Breast epithelium (tissue), 4 donors: ENCODE results near the gene PRRC2B. TPM values are rescaled to one million over a fixed set of nuclear protein-coding genes. Genes with fewer than 3 reads are reported as not detected.
A peak's percentile ranks its signal among the peaks of the same experiment; 100 is the strongest.
"Not testable (repeated sequence)": the region's sequence is repeated elsewhere in the genome, so short reads cannot be mapped to it uniquely, and the experiment has no call there.

ENCODE experiments used
- DNase-seq, 2 donors: peaks; one replicate each; pipeline ENCODE4 v3.0.0-alpha.2; 2019; ENCODE audit warnings: low spot score in 2 of 2
- H3K27ac ChIP-seq, 2 donors: fragments of 200-600 bp; sonication (generic) in 1 of 2; one replicate each; pipeline ENCODE4 v1.5.1; 2016 to 2019; ENCODE audit warnings: mild to moderate bottlenecking in 1 of 2
- H3K27me3 ChIP-seq, 2 donors: fragments of 200-600 bp; sonication (generic) in 1 of 2; one replicate each; pipeline versions ENCODE4 v1.5.1 to v1.6.0; 2017 to 2019; ENCODE audit warnings: control low read depth in 1 of 2, mild to moderate bottlenecking in 1 of 2
- H3K36me3 ChIP-seq: fragments of 200-600 bp; one replicate; pipeline ENCODE4 v1.5.1; 2019
- H3K4me1 ChIP-seq, 2 donors: fragments of 200-600 bp; sonication (generic); one replicate each; pipeline ENCODE4 v1.5.1; 2016 to 2019; ENCODE audit warnings: control low read depth in 1 of 2
- H3K4me3 ChIP-seq, 3 donors: fragments of 200-600 bp; sonication (generic); 1 replicate in 2 of 3; 2 replicates in 1 of 3; pipeline ENCODE4 v1.5.1; 2016 to 2019; ENCODE audit warnings: mild to moderate bottlenecking in 3 of 3, moderate library complexity in 2 of 3
- H3K9me3 ChIP-seq, 2 donors: fragments of 200-600 bp; sonication (generic) in 1 of 2; one replicate each; pipeline ENCODE4 v1.5.1; 2016 to 2019; ENCODE audit warnings: control low read depth in 1 of 2
- POLR2A ChIP-seq: fragments of 450-650 bp; IDR thresholded peaks from one replicate; pipeline ENCODE4 v1.6.1; 2016; ENCODE audit warnings: antibody characterized with exemption, mild to moderate bottlenecking, moderate library complexity
- POLR2AphosphoS5 ChIP-seq, 3 donors: sonication (generic); formaldehyde crosslinking; IDR thresholded peaks; one replicate each; pipeline ENCODE4 v1.6.1; 2017; ENCODE audit warnings: antibody characterized with exemption in 3 of 3
- intact Hi-C: fragments of 100-400 bp; cut with DNase I; formaldehyde crosslinking; loops from one replicate; pipeline ENCODE4 v1.15.1; 2023; ENCODE audit warnings: low total_unique reads
- total RNA-seq, 3 donors: library from RNA; depleted of rRNA; stranded (reverse); fragments of >200 nt; gene quantifications; one replicate each; pipeline ENCODE4 v1.1.0, GENCODE V29; 2016
- TF ChIP-seq, protein P1 (sequence below), 3 donors: fragments of 450-650 bp; IDR thresholded peaks; one replicate each; pipeline ENCODE4 v1.5.1; 2016 to 2017; ENCODE audit warnings: antibody characterized with exemption in 3 of 3, mild to moderate bottlenecking in 3 of 3, moderate library complexity in 3 of 3

Gene PRRC2B
- total RNA-seq, 3 donors from 2014 or later = 95.9 to 143 (median 102) TPM

DNA sequence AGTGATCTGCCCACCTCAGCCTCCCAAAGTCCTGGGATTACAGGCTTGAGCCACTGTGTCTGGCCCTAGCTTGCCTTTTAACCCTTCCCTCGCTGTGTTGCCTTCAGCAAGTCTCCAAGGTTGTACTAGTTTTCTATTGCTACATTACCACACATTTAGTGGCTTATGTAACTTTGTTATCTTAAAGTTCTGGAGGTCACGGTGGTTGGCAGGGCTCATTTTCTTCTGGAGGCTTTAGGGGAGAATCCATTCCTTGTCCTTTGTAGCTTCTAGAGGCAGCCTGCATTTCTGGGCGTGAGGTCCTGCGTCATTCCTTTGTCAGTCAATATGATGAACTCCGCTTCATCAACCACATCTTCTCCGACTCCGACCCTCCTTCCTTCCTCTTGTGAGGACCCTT, 2.9 kb upstream of the PRRC2B start:
- intact Hi-C loops = loop anchor here (10.0 kb wide), 1 partner anchor 84 kb away; no protein-coding TSS in a partner anchor
- Histone ChIP-seq H3K36me3 (no peaks in the 10 kb centered on the region), H3K27me3 (no peaks in the 10 kb centered on the region)

DNA sequence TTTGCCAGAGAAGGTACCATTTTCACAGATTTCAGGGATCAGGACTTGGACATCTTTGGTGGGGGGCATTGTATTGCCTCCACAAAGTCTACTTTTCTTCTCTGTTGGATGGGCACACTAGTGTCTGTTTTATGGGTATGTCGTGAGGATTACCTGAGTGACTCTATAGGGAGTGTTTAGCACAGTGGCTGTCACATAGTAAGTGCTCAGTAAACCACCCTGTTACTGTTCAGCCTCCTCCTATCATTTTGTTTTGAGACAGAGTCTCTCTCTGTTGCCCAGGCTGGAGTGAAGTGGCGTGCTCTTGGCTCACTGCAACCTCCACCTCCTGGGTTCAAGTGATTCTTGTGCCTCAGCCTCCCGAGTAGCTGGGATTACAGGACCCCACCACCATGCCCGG, 2.4 kb upstream of the PRRC2B start:
- DNase-seq = no peak
- H3K27ac ChIP-seq = no peak overlapping the region
- TF ChIP-seq, protein P1, sequence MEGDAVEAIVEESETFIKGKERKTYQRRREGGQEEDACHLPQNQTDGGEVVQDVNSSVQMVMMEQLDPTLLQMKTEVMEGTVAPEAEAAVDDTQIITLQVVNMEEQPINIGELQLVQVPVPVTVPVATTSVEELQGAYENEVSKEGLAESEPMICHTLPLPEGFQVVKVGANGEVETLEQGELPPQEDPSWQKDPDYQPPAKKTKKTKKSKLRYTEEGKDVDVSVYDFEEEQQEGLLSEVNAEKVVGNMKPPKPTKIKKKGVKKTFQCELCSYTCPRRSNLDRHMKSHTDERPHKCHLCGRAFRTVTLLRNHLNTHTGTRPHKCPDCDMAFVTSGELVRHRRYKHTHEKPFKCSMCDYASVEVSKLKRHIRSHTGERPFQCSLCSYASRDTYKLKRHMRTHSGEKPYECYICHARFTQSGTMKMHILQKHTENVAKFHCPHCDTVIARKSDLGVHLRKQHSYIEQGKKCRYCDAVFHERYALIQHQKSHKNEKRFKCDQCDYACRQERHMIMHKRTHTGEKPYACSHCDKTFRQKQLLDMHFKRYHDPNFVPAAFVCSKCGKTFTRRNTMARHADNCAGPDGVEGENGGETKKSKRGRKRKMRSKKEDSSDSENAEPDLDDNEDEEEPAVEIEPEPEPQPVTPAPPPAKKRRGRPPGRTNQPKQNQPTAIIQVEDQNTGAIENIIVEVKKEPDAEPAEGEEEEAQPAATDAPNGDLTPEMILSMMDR (IDR thresholded peaks at IDR 0.05) = no peak
- no peak for TF ChIP-seq POLR2AphosphoS5 (IDR thresholded peaks at IDR 0.05)
- TF ChIP-seq POLR2A = no peak
- peaks cover 0 to 13% of the 10 kb centered on the region in 2 donors for H3K4me1 ChIP-seq
- no peak overlapping the region for H3K4me3 ChIP-seq
- H3K9me3 ChIP-seq = no peaks in the 10 kb centered on the region
- H3K27me3 ChIP-seq = no peaks in the 10 kb centered on the region
- no peaks in the 10 kb centered on the region for H3K36me3 ChIP-seq
- intact Hi-C loops = loop anchor here (10.0 kb wide), 1 partner anchor 83 kb away; no protein-coding TSS in a partner anchor

More for the DNA sequence above, 2.9 kb upstream of the PRRC2B start:
- peaks cover 0 to 8% of the 10 kb centered on the region in 2 donors for H3K4me1 ChIP-seq
- no peak for DNase-seq
- no peak overlapping the region for H3K4me3 ChIP-seq
- H3K27ac ChIP-seq = no peak overlapping the region
- no peak for TF ChIP-seq POLR2A
- no peak for TF ChIP-seq POLR2AphosphoS5 (IDR thresholded peaks at IDR 0.05)
- TF ChIP-seq, protein P1 (IDR thresholded peaks at IDR 0.05) = no peak
- H3K9me3 ChIP-seq = no peaks in the 10 kb centered on the region

DNA sequence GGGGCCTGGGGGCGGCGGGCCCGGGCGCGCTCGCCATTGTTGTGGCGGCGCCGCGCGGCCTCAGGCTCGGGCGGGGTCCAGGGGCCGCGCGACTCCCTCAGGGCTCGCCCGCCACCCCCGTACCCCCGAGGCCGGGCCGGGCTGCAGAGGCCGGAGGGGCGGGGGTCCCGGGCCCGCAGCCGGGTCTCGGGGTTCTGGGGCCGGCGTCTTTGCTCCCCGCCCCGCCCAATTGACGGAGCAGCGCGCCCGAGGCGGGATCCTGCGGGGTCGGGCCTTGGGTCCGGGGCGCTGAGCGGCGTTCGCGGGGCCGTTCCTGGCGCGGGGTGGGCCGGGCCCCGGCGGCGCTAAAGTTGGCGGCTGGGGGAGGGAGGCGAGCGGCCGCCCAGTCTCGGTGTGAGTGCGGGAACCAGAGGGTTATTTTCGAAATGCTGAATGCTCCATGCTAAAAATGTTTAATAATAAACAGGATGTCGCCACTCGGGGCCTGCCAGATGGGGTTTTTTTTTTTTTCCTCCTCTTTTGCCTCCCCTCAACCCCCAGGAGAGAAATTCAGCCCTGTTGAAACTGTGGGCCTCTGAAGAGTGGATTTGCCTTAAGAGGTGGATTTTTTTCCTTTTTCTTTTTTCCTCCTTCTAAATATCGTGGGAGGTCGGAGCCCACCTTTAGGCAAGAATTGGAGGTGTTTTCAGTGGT, 724 bp downstream of the PRRC2B start:
- intact Hi-C loops = loop anchor here (10.0 kb wide), 1 partner anchor 80 kb away; no protein-coding TSS in a partner anchor
- Histone ChIP-seq H3K36me3 (no peaks in the 10 kb centered on the region), H3K9me3 (no peaks in the 10 kb centered on the region), H3K27ac (peak overlapping the region; percentile 99 to 100), H3K4me3 (peak overlapping the region; percentile 66 to 89 (median 73)), H3K27me3 (no peaks in the 10 kb centered on the region), H3K4me1 (peaks cover 20 to 28% of the 10 kb centered on the region in 2 donors)
- DNase-seq = no peak
- TF ChIP-seq, protein P1 (IDR thresholded peaks at IDR 0.05) = no peak
- TF ChIP-seq POLR2AphosphoS5 (IDR thresholded peaks at IDR 0.05) = peak in 1 of 3 donors; percentile 34

DNA sequence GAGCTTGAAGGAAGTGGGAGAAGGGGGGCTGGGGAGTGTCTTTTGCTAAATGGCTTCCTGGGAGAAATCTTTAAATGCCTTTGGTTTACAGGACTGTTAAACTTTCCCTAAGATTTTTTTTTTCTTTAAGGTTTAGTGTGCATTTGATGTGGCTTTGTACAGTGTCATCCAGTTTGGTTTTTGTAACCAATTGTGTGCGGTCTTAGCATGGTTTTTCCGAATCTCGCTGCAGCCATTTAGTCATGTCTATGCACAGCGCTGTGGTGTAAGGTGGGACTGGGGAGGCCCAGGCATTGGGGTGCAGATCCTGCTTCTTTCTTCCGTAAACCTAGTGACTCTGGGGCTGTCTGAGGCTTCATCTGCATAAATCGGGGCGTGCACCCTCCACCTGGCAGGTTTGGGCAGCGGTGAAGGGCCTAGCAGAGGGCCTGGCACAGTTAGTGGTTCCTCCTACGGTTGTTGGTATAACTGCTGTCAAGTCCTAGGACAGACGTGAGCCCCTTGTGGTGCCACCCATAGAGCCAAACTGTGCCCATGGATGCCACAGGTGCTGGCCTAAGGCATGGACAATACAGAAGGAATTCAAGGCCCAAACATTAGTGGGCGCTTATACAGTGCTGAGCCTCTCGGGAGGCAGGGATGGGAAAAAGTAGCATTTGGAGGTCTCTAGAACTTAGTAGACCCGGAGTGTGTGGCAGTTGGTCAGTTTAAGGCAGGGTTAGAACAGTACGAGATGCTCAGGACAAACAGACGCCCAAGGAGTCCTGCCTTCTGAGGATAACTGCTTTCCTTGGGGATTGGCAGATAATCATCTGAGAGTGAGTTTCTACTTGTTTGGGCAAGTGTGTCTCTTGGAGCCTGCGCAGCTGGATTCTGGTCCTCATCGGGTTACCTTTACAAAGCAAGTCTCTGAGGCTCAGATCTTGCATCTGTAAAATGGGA, 1.5 kb downstream of the PRRC2B start:
- DNase-seq = peak in 1 of 2 donors; percentile 58
- peak overlapping the region; percentile 99 to 100 for H3K27ac ChIP-seq

DNA sequence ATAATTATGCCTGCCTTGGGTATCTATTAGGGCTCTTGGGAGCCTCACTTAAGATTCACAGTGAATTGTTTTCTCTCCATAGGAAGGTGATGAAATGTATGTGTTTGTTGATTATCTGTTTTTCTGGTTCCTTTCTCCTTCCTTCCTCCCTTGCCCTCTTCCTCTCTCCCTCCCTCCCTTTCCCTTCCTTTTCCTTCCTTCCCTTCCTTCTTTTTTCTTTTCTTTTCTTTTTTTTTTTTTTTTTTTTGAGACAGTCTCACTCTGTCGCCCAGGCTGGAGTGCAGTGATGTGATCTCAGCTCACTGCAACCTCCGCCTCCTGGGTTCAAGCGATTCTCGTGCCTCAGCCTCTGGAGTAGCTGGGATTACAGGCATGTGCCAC, 2.2 kb downstream of the PRRC2B start:
- DNase-seq, H3K36me3 ChIP-seq, H3K27me3 ChIP-seq, H3K9me3 ChIP-seq: not testable (repeated sequence)
- Histone ChIP-seq H3K4me1 (peaks cover 20 to 28% of the 10 kb centered on the region in 2 donors), H3K4me3 (peak overlapping the region; percentile 66 to 89 (median 73)), H3K27ac (peak overlapping the region; percentile 99 to 100)
- intact Hi-C loops = loop anchor here (10.0 kb wide), 1 partner anchor 79 kb away; no protein-coding TSS in a partner anchor

More for the DNA sequence above, 1.5 kb downstream of the PRRC2B start:
- intact Hi-C loops = loop anchor here (10.0 kb wide), 1 partner anchor 79 kb away; no protein-coding TSS in a partner anchor
- H3K4me1 ChIP-seq = peaks cover 20 to 28% of the 10 kb centered on the region in 2 donors
- no peaks in the 10 kb centered on the region for H3K27me3 ChIP-seq
- no peaks in the 10 kb centered on the region for H3K36me3 ChIP-seq
- H3K4me3 ChIP-seq = peak overlapping the region; percentile 66 to 89 (median 73)
- TF ChIP-seq POLR2AphosphoS5 (IDR thresholded peaks at IDR 0.05) (no peak), POLR2A (no peak)
- TF ChIP-seq, protein P1 (IDR thresholded peaks at IDR 0.05) = no peak
- H3K9me3 ChIP-seq = no peaks in the 10 kb centered on the region
